ENCODE results near the gene ARHGAP26.

ARHGAP26 gene

DNA sequence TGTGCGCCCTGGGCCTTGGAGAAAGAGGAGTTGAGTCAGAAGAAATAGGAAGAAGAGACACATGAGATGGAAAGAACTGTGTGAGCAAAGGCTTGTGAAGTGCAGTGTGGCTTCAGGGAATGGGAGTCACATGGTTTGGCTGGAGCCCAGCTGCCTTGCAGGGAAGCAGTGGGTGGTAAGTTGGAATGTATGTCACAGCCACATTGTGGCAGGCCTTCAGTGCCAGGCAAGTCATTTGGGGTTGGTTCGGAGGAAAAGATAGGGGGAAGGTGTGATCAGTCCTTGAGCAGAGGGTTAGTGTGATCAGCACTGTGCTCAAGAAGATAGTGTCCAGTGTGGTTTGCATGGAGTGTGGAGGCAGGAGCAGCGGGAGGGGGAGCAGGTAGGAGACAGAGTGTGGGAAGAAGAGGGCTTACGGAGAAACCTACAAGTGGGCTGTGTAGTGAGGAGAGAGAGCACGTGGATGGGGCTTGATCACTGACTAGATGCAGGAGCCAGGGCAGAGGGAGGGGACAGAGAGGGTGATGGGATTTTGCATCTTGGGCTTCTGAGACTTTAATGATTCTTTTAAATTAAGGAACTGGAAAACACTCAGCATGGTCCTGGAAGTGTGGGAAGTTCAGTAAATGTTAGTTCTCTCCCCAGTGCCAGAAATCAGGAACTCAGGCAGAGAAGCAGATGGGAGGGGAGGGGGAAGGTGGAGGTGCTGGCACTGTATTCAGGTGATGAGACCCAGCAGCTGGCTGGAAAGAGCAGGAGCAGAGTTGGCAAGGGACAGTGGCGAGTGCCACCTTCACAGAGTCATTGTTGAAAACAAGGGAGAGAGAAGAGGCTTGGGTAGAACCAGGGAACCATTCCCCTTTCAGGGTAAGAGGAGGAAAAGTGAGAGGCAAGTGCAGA is 46.6 kb downstream of the ARHGAP26 start:
- DNase-seq: no peak

DNA sequence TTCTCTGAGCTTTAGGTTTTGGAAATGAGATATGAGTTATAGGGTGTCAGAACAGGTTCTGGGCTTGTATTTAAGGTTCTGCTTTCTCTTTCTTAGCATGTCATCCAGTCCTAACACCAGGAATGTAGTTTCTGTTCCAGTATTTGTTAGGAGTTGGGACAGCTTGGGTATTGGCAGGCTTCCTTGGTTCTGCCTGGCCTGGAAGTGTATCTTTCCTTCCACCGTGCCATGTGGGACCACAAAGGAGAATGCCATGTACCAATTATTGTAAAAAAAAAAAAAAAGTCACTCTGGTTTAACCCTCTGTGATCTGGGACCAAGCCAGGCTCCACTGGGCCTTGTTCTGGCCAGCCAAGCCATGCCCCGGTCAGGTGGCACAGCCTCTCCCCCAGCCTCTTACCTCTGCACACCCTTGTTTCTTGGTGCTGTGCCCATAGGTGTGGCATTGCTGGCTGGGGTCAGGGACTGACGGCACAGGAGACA is 47.8 kb downstream of the ARHGAP26 start:
- DNase-seq: no peak

DNA sequence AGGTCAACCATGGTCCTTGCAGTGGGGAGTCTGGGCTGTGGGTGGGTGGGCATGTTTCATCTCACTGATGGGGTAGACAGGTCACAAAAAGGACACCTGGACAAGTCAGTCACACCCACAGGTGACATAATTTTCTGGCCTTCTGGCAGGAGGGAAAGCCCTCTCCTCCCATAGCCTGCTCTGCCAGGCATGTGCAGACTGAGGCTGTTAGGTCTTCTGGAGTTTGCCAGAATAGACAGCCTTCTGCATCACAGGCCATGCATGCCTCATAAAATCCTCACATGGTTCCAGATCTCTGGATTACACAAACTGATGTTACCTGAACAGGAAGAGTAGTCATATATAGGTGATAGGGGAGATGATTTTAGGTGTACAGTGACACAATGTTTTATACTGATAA is 49.1 kb downstream of the ARHGAP26 start:
- no peak for DNase-seq

DNA sequence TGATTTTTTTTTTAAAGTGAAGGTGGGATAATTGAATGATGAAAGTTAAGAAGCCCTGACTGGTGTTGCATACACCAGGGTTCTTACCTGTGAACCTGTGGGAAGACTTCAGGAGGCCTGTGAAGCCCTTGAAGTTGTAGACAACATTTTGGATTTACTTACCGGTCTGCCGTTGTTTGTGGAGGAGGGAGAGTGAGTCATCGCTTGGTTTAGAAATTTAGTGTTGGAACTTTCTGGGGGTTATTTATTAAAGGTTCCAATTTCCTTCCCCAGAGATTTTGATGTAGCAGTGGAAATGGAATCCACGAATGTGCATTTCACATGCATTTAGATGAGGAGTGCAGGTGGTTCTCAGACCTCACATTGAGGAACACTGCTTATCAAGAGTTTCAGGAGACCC is 49.6 kb downstream of the ARHGAP26 start:
- no peak for DNase-seq

DNA sequence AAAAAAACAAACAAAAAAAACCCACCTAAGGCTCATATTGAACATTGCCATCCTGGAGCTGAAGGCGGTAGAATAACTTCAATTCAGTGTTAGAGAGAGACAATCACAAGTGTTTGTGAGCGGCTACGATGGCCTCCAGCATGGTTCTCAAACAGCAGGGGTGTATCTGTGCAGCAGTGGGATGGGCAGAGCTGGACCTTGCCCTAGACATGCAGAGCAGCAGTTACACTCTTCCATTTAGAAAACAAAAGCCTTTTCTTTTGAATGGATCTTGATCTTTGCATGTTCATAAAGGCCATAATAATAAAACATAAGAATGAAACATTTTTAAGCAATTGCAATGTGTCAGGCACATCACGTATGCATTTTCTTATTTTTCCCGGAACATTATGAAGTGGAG is 50.3 kb downstream of the ARHGAP26 start:
- no peak for DNase-seq

DNA sequence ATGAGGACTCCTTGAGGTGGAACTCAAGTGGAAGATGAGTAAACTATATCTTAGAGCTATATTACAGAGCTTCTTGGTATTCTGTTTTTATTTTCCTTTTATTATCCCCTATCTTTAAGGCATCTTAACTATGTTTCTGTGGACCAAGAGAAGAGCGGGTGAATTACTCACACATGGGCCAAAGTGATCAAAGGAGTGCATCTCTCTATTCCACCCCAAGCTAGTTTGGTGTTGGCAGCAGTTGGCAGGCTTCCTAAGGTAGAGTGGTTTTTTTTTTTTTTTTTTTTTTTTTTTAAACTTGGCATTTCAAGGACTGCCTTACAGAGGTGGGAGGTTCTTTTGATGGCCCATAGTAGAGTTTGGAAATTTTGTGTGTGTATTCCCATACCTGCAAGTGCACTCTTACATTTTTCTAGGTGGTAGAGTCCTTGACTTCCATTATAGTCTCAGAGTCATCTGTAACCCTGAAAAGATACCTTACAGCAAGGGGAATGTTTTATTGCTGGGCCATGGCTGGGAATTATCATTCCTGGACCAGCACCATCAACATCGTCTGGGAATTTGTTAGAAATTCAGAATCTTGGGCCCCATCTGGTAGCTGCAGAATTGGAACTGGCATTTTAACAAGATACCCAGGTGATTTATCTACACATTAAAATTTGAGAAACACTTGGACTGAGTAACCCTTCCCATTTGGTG is 51.0 kb downstream of the ARHGAP26 start:
- DNase-seq: no peak

DNA sequence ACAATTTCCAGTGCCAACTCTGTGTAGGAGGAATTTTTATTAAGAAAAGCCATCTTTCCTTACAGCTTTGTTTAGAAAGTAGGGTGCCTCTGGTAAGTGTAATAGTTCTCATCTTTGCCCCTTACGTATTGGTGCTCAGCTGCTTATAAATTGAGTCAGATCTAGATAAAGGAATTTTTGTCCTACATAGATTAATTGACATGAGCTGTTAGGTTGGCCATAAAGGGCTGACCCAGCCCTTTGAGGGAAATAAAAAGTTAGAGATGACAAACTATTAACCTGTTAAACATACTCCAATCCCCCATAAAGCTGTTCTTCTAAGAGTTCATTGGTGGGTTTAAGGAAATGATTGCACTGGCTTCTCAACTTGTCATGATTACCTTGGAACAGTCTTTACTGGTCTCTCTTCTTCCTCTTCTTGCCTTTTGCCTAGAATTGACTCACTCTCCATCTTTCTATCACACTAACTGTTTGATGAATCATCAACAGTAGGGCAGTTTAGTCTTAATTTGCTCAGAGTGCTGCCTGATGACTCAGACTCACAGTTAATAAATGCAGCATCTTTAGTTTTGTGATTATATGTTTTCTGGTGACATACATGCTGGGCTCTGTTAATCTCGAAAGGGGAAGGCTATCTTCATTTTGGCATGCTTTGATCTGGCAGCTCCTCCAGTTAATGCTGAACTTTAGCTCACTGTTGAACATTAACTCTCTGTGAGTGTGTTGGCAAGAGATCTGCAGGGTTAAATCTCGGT is 51.7 kb downstream of the ARHGAP26 start:
- no peak for DNase-seq

DNA sequence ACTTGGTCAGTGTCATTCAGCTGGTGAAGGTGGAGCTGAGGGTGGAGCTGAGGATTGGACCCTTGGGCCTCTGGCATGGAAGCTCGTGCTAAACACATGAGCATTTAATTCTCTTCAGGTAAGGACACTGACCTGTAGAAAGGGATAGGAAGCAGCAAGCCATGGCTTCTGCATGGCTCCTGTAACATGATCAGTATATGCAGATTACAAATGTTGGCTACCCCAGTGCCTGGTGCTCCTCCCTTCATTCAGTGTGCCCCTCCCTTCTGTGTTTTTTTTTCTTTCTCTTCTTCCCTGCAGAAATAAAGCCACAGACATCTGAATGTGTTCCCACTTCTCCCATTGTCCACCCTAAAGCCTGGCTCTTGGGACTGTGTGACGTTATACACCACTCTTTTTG is 52.9 kb downstream of the ARHGAP26 start:
- DNase-seq: no peak

DNA sequence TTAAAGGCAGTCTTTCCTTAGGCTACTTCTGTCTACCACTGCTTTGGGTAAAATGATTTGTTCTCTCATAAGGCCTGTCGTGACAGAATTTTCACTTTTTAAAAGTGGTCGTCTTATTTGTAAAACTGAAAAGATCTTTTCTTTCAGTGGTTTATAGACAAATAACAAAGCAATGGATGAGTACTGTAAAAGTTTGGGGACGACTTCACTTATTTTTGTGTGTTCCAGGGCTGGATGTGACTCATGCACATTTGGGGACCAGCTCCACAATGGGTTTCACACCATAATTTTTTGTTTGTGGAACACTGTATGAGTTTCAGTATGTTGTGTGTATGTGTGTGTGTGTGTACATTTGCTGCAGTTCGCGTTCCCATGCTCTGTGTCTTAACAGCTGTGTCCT is 53.6 kb downstream of the ARHGAP26 start:
- no peak for DNase-seq

DNA sequence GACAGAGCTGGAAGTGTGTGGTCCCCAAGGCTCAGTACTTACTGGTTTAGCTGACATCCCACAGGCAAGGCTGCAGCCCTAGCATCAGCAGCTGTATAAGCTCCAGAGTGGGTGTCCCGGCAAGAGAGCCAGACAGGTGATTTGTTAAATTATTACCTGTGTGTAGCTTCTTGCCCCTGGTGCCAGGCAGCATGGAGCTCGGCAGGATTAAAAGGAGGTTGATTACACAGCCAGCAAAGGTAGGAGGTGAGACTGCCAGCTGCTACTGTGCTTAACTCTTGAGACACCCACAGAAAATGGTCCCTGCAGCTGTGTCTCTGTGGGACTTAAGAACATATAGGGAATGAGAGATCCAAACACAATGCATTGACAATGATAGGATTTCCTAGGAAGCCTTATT is 54.2 kb downstream of the ARHGAP26 start:
- no peak for DNase-seq

DNA sequence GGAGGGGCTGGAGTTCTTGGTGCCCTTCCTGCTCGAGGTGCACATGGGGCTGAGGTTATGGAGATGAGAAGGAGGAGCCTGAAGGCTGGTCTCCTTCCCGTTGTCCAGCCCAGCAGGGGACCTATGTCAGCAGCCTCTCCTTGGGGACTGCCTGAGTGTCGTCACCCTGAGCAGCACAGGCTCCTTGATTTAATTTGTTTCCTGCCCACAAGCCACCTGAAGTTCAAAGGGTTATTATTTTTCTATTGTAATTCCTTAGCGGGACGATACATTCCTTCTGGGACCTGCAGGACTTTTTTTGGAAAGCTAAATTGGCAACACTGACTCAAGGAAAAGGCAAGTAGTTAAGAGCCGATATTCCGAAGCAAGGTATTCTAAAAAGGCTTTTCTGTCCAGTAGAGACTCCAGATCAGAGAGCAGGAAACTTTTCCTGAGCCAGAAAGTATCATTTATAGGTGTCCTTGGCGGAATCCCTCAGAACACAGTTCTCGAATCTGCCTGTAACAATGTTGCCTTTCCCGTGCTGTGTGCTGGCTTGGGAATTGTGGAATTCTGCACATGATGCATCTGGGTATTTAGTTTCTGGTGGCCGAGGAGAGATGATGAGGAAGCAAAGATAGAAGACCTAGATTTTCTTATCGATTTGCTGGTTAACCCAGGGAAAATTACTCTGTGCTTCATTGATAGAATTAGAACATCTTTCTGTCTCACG is 55.4 kb downstream of the ARHGAP26 start:
- DNase-seq: no peak

DNA sequence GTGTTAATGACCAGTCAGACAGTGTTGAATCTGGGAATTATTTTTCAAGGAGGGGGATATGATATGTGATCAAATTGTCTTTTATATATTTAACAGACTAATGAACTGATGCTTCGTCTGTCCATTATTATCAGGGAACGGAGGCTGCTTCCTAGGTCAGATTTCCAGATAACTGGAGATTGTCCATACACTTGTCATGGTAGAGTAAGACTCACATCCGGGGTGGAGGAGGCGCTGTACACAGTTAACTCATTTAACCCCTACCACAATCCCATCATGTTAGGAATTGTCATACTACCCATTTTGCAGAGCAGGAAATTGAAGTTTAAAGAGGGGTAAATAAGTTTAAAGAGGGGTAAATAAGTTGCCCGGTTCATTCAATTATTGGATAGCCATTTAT is 55.9 kb downstream of the ARHGAP26 start:
- no peak for DNase-seq

DNA sequence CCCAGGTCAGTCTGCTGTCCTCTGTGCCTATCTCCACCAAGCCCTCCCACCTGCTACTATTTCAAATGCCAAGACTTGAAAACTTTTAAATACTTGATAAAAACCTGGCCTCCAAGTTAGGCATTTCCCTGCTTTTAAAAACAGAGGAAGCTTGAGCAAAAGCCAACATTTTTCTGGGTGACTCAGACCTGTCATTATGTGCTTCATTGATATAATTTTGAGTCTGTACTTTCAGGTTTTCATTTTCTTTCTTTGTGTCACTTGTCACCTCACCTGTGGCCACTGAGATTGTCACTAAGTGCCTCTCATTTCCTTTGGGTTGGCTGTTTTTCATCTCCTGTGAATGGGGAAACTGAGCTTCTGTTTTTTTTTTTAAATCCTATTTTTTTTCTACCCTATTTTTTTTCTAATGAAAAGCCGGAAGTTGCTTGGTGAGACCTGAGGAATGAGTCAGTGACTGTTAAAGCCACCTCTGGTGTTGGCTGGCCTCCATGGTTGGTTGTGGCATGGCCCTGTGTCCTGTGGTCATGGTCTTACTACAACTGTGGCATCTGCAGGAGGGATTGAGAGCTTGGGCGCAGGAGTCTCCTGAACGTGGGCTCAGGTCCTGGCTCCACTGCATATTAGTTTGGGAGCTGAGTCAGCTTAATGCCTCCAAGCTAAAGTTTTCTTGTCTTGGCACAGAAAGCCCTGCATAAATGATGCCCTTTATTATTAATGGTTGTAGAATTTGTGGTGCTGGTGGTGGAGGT is 56.7 kb downstream of the ARHGAP26 start:
- no peak for DNase-seq

DNA sequence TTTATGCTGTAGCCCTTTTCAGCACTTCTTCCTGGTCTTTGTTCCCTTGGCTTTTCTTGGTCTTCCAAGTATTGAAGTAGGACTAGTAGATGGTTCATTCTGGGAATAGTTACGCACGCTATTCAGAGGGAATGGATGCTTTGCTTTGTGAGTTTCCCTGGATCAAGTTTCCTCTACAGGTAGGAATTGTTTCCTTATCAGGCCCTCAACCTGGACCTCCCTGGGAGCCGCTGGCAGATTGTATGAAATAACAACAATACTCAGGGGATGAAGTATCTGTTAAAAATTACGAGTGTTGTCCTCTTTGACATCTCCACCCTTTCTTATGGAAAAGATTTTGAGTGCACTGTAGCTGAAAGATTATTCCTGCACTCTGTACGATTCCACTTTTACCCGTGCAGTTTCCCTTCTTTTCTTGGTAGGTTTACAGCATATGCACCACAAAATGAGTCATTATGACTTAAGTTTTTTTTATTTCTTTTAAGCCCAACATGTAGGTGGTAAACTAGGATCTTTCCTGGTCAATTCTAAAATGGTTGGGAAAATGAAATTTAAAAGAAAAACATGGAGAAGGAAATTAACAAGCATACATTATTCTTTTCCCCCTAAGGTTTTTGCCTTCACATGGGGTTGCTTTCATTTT is 57.9 kb downstream of the ARHGAP26 start:
- peak; percentile 8 for DNase-seq

DNA sequence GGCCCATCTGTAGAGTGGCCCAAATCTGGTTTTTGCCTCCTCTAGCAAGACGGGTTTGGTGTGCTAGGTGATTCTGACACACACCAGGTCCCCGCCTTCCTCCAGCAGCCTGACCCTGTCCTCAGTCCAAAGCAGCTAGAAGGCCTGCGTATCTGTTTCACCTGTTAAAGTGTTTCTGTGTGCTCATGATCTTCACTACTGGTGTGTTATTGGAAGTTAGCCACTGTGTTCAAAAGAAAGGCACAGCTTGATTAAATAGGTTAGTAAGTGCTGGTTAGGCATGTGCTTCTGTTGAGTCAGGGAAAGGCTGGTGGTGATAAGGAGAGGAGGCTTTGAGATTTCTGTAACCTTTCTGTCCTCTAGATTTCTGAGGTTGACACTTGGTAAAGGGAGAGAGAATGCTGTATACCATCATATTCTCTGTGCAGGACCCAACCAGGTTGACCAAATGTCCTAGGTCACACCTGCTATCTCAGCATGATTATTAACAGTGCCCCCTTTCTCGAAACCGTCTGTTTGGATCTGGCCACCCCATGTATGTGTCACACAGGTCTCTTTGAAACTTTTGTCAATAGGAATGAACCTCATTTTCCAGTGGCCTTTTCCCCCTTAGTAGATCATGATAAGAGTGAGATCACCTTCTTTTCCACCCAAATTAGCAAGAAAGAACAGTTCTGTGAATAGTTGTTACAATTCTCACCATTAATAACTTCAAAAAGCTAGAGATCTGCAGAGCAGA is 58.8 kb downstream of the ARHGAP26 start:
- no peak for DNase-seq

DNA sequence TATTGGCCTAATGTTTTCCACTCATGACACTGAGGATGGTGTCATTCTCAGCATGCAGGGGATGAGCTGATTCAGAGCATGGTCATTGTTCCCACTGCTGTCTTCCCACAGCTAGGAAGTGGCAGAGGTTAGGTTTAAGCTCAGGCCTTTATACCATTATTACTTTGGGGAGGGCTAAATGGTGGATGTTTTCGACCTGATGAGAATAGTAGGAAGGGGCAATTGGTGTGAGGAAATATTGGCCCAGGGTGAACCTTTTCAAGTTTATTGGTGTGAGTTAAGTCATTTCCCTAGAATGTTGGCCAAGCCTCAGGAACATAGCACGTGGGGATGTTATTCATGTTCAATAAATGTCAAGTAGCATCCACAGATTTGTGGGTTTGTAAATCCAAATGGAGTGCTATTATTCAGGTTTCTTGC is 59.6 kb downstream of the ARHGAP26 start:
- DNase-seq: no peak

DNA sequence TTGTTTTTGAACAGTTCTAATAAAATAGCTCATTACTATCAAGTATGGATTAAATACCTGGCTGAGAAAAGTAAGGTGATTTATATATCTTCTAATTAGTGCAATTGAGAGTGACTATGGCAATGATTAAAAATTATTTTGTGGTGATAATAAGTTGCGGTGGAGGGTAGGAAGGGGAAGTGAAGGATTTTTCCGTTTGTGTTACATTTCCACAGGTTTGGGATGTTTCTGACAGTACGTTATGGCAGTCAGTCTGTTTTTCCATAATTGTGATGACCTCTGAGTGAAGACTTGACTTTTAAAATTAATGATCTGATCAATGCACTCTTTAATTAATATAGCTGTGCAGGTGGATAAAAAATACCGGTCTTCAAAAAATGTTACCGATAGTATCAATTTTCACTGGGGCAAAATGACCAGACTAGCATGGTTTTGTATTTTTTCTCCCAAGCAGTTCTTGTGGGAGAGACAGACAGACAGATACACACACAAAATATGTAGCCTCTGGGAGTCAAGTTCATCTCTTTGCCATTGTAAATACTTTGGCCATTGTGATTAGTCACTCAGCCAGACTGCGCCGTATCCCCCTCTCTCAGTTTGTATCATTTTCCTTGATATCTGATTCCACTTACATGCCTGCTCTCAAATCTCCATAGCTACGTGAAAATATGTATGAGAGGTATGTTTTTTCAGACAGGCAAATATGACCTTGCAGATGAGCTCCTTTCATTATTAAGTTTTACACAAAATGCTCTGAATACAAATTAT is 60.2 kb downstream of the ARHGAP26 start:
- no peak for DNase-seq

DNA sequence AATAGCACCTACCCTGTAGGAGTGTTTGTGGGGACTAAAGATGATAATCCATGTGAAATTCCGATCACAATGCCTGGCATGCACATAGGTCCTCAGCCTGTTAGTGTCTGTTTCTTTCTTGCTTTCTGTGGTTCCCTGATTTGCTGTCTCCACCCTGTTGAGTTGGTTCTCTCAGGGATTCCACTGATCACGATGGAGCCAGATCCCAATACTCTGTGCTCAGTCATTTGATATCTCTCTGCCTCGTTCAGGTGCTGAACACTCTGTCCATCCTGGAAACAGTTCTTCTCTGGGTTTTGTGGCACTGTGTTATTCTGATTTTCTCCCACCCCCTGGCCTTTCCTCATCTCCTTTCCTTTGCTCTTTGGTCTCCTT is 60.8 kb downstream of the ARHGAP26 start:
- DNase-seq: no peak

DNA sequence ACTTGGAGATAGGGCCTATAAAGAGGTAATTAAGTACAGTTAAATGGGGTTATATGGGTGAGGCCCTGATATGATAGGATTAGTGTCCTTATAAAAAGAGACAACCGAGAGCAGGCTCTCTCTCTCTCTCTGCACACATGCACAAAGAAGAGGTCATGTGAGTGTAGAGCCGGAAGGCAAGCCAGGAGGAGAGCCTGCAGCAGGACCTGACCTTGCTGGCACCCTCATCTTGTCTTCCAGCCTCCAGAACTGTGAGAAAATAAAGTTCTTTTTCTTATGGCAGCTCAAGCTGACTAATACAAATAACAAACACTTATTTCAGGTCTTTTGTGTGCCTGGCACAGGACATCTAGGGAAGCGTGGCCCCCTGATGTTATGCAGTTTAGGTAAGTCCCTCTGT is 62.1 kb downstream of the ARHGAP26 start:
- DNase-seq: no peak
